GM18498 (cell line): ENCODE data around the gene PAPOLA.
"Not testable (repeated sequence)": the region's sequence is repeated elsewhere in the genome, so short reads cannot be mapped to it uniquely, and the experiment has no call there.

Experiments used
- ATAC-seq: cut with Tn5 transposase; IDR thresholded peaks from one replicate; pipeline ENCODE4 v1.9.1; 2021; ENCODE audit warnings: mild to moderate bottlenecking, moderate library complexity; ENCODE audit not compliant: unreplicated experiment

Gene PAPOLA

GRCh38 chr14:96502621-96503305 lies 581 bp downstream of the PAPOLA start:
- peak; percentile 39 for ATAC-seq

- no peak for ATAC-seq
Observed at GRCh38 chr14:96503306-96503679, 1.1 kb downstream of the PAPOLA start.

GRCh38 chr14:96504353-96504752 lies 2.2 kb downstream of the PAPOLA start:
- not testable (repeated sequence) for ATAC-seq

GRCh38 chr14:96507723-96508122 lies 5.5 kb downstream of the PAPOLA start:
- ATAC-seq: no peak

- no peak for ATAC-seq
Observed at GRCh38 chr14:96508900-96509299, 6.7 kb downstream of the PAPOLA start.

- ATAC-seq: no peak
Observed at GRCh38 chr14:96509457-96510090, 7.4 kb downstream of the PAPOLA start.

GRCh38 chr14:96511146-96511545 lies 9.0 kb downstream of the PAPOLA start:
- ATAC-seq: no peak

- ATAC-seq: no peak
Observed at GRCh38 chr14:96511667-96512066, 9.5 kb downstream of the PAPOLA start.

GRCh38 chr14:96512122-96512521 lies 9.9 kb downstream of the PAPOLA start:
- no peak for ATAC-seq

- ATAC-seq: no peak
Observed at GRCh38 chr14:96512602-96513397, 10.6 kb downstream of the PAPOLA start.

GRCh38 chr14:96514694-96515093 lies 12.5 kb downstream of the PAPOLA start:
- peak; percentile 57 for ATAC-seq

- ATAC-seq: no peak
Observed at GRCh38 chr14:96515731-96516130, 13.5 kb downstream of the PAPOLA start.

- no peak for ATAC-seq
Observed at GRCh38 chr14:96516351-96516750, 14.2 kb downstream of the PAPOLA start.

- peak; percentile 80 for ATAC-seq
Observed at GRCh38 chr14:96519970-96520369, 17.8 kb downstream of the PAPOLA start.

GRCh38 chr14:96525452-96525851 lies 23.3 kb downstream of the PAPOLA start:
- ATAC-seq: no peak

- ATAC-seq: no peak
Observed at GRCh38 chr14:96532632-96533031, 30.4 kb downstream of the PAPOLA start.

GRCh38 chr14:96536807-96537206 lies 34.6 kb downstream of the PAPOLA start:
- ATAC-seq: no peak

GRCh38 chr14:96538097-96538989 lies 36.2 kb downstream of the PAPOLA start:
- ATAC-seq: no peak

- ATAC-seq: no peak
Observed at GRCh38 chr14:96538990-96539317, 36.8 kb downstream of the PAPOLA start.

GRCh38 chr14:96554315-96554910 lies 52.2 kb downstream of the PAPOLA start:
- peak; percentile 77 for ATAC-seq

- no peak for ATAC-seq
Observed at GRCh38 chr14:96559571-96559970, 57.4 kb downstream of the PAPOLA start.
